Measurements from ENCODE around the gene AKT1S1. TPM values are rescaled to one million over a fixed set of nuclear protein-coding genes. Genes with fewer than 3 reads are reported as not detected.

Gene AKT1S1
- total RNA-seq, 1 donor from 2014 or later: 59.7 TPM

DNA sequence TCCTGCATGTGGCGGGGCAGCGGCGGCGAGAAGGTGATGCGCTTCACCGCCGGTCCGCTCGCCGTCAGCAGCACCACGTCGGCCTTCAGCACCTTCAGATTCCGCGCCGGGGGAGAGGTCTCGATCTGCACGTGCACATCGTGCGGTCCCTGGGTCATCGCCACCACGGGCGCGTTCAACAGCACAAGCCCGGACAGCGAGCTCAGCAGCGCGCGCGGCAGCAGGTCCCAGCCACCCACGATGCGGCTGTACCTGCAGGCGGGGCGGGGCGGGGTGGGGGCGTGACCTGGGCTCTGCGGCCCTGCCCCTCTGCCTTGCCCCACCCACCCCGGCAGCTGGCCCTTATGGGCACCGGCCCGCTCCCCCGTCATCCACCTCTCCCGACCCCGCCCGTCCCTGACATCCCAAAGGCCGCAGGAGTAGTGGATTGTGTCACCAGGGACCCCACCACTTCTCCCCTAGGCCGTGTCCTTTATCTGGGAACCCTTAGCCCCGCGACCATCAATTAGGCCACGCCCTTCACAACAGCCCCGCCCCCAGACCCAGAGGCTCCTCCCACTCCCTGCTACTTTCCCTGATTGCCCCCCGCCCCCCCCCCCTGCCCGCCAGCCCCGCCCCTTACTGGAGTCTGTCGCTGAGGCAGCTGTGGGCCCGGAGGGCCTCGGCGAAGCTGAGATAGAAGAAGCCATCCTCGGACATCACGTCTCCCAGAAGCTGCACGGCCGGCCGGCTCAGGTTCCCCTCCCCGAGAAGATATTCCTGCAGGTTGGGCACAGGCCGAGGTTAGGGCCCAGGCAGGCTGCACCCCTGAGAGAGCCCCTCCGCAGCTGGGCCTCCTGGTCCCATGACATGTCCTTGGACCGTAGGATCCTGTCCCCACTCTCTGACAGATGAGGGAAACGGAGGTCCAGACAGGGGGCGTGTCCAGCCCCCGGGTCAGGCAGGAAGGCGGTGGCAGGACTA, 13.5 kb upstream of the AKT1S1 start:
- H3K36me3 Mint-ChIP-seq (ENCODE audit: unreplicated experiment): no peaks in the 10 kb centered on the region
- no peaks in the 10 kb centered on the region for H3K9me3 Mint-ChIP-seq (ENCODE audit: unreplicated experiment)
- H3K27me3 Mint-ChIP-seq (ENCODE audit: unreplicated experiment): peaks cover 6% of the 10 kb centered on the region
- no peak for DNase-seq (ENCODE audit: extremely low spot score, unreplicated experiment)
- peak overlapping the region; percentile 60 for H3K4me3 Mint-ChIP-seq (ENCODE audit: unreplicated experiment)
- H3K27ac Mint-ChIP-seq (ENCODE audit: unreplicated experiment): no peak overlapping the region
- H3K4me1 Mint-ChIP-seq (ENCODE audit: unreplicated experiment): peaks cover 8% of the 10 kb centered on the region
- TF ChIP-seq, protein P1, sequence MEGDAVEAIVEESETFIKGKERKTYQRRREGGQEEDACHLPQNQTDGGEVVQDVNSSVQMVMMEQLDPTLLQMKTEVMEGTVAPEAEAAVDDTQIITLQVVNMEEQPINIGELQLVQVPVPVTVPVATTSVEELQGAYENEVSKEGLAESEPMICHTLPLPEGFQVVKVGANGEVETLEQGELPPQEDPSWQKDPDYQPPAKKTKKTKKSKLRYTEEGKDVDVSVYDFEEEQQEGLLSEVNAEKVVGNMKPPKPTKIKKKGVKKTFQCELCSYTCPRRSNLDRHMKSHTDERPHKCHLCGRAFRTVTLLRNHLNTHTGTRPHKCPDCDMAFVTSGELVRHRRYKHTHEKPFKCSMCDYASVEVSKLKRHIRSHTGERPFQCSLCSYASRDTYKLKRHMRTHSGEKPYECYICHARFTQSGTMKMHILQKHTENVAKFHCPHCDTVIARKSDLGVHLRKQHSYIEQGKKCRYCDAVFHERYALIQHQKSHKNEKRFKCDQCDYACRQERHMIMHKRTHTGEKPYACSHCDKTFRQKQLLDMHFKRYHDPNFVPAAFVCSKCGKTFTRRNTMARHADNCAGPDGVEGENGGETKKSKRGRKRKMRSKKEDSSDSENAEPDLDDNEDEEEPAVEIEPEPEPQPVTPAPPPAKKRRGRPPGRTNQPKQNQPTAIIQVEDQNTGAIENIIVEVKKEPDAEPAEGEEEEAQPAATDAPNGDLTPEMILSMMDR (IDR thresholded peaks at IDR 0.05): peak; percentile 1

DNA sequence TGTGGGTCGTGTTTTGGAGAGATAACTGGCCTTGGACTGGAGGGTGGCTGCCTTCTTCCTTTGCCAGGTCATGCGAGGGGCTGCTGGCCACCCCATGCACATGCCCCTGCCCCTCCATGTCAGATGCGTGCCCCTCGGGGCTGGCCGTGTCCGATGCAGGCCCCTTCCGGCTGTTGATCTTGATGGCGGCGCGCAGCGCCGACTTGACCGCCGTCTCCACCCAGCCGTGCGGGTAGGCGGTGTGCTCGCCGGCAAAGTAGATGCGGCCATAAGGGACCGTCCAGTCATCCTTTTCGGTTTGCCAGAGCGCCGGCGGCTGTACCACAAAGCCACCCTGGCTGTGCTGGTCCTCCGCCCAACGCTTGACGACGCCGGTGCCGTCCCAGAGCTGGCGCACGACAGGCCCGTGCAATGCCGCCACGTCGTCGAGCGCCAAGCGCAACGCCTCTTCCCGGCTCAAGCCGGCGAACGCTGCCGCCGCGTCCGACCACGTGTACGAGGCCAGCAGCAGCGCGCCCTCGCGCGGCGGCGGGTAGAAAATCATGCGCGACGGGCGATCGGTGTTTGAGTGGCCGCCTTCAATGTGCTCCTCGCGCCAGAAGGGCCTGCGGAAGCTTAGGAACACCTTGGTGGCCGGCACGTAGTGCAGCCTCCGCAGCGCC, 12.7 kb upstream of the AKT1S1 start:
- TF ChIP-seq, protein P1 (IDR thresholded peaks at IDR 0.05): peak; percentile 75
- H3K4me3 Mint-ChIP-seq (ENCODE audit: unreplicated experiment): peak overlapping the region; percentile 60
- DNase-seq (ENCODE audit: extremely low spot score, unreplicated experiment): no peak

DNA sequence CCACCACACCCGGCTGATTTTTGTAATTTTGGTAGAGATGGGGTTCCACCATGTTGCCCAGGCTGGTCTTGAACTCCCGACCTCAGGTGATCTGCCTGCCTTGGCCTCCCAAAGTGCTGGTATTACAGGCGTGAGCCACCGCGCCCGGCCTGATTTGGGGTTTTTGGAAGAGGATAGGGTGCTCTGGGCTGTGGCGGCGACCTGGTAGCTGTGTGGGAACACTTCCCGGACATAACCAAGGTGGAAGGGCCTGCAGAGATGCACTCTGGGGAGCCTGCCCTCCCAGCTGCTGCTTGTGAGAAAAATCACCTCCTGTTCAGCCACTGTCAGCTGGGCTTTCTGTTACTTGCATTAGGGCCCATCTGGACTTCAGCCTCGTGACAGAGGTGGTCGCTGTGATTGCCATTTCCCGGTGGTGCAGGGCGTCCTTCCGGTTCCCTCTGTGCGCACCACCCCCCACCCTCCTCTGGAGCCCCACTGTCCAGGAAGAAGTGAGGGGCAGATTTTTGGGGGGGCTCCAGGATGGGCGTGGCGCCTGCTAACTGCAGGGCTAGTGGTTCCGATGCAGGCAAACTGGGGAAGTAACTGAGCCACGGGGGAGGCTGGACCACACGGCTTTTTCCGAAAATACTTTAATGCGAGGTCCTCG, 12.0 kb upstream of the AKT1S1 start:
- peaks cover 8% of the 10 kb centered on the region for H3K4me1 Mint-ChIP-seq (ENCODE audit: unreplicated experiment)
- peaks cover 7% of the 10 kb centered on the region for H3K36me3 Mint-ChIP-seq (ENCODE audit: unreplicated experiment)
- peaks cover 6% of the 10 kb centered on the region for H3K27me3 Mint-ChIP-seq (ENCODE audit: unreplicated experiment)
- H3K9me3 Mint-ChIP-seq (ENCODE audit: unreplicated experiment): no peaks in the 10 kb centered on the region
- H3K4me3 Mint-ChIP-seq (ENCODE audit: unreplicated experiment): no peak overlapping the region
- TF ChIP-seq, protein P1 (IDR thresholded peaks at IDR 0.05): no peak
- H3K27ac Mint-ChIP-seq (ENCODE audit: unreplicated experiment): no peak overlapping the region
- DNase-seq (ENCODE audit: extremely low spot score, unreplicated experiment): no peak

More for the DNA sequence above, 12.7 kb upstream of the AKT1S1 start:
- H3K27me3 Mint-ChIP-seq (ENCODE audit: unreplicated experiment): peaks cover 6% of the 10 kb centered on the region
- peaks cover 8% of the 10 kb centered on the region for H3K4me1 Mint-ChIP-seq (ENCODE audit: unreplicated experiment)
- no peaks in the 10 kb centered on the region for H3K9me3 Mint-ChIP-seq (ENCODE audit: unreplicated experiment)
- H3K36me3 Mint-ChIP-seq (ENCODE audit: unreplicated experiment): peaks cover 2% of the 10 kb centered on the region
- H3K27ac Mint-ChIP-seq (ENCODE audit: unreplicated experiment): no peak overlapping the region

DNA sequence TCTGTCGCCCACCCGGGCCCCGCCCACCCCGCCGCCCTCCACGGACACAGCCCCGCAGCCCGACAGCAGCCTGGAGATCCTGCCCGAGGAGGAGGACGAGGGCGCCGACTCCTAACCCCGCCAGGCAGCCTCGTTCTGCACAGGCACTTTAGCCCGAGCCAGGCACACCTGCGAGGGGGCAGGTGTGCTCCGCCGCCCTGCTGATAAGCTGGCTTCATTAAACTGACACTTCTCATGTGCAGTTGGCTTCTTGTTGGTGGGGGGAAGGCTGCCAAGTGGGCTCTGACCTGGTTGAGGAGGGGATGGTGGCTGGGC, 11.3 kb upstream of the AKT1S1 start:
- Mint-ChIP-seq H3K27me3 (ENCODE audit: unreplicated experiment) (peaks cover 6% of the 10 kb centered on the region), H3K4me1 (ENCODE audit: unreplicated experiment) (peaks cover 8% of the 10 kb centered on the region), H3K9me3 (ENCODE audit: unreplicated experiment) (no peaks in the 10 kb centered on the region), H3K27ac (ENCODE audit: unreplicated experiment) (no peak overlapping the region), H3K4me3 (ENCODE audit: unreplicated experiment) (no peak overlapping the region), H3K36me3 (ENCODE audit: unreplicated experiment) (peaks cover 11% of the 10 kb centered on the region)
- TF ChIP-seq, protein P1 (IDR thresholded peaks at IDR 0.05): no peak
- DNase-seq (ENCODE audit: extremely low spot score, unreplicated experiment): no peak
